HepG2 (cell line): Measurements from ENCODE around the gene SMLR1. TPM values are rescaled to one million over a fixed set of nuclear protein-coding genes. Genes with fewer than 3 reads are reported as not detected.

Source experiments
- CSRNP1 ChIP-seq: sonication (generic); formaldehyde crosslinking; IDR thresholded peaks from 2 replicates; pipeline ENCODE4 v1.8.1; 2023; ENCODE audit warnings: mild to moderate bottlenecking, missing genetic modification reagents
- HES4 ChIP-seq: sonication (generic); formaldehyde crosslinking; IDR thresholded peaks from 2 replicates; pipeline ENCODE4 v1.9.0; 2021; ENCODE audit warnings: mild to moderate bottlenecking, missing genetic modification reagents, borderline replicate concordance
- HOXD1 ChIP-seq: sonication (generic); formaldehyde crosslinking; IDR thresholded peaks from 2 replicates; pipeline ENCODE4 v1.5.0; 2020; ENCODE audit warnings: missing genetic modification reagents
- KDM2A ChIP-seq: sonication (generic); formaldehyde crosslinking; IDR thresholded peaks from 2 replicates; pipeline ENCODE4 v1.4.0; 2020; ENCODE audit warnings: low read depth, missing genetic modification reagents, borderline replicate concordance
- MTERF4 ChIP-seq: sonication (generic); formaldehyde crosslinking; IDR thresholded peaks from 2 replicates; pipeline ENCODE4 v1.8.0; 2023; ENCODE audit warnings: mild to moderate bottlenecking, missing genetic modification reagents
- NFRKB ChIP-seq: fragments of 450-650 bp; IDR thresholded peaks from 2 replicates; pipeline ENCODE4 v1.6.1; 2017
- SIN3A ChIP-seq: IDR thresholded peaks from 2 replicates; pipeline ENCODE4 v1.6.1; 2011; ENCODE audit warnings: low read depth, mild to moderate bottlenecking, control low read depth, low read length, borderline replicate concordance
- ZBTB33 ChIP-seq: sonication (generic); formaldehyde crosslinking; IDR thresholded peaks from 2 replicates; pipeline ENCODE4 v1.4.0; 2020; ENCODE audit warnings: missing genetic modification reagents
- ZNF20 ChIP-seq: sonication (generic); formaldehyde crosslinking; IDR thresholded peaks from 2 replicates; pipeline ENCODE4 v1.4.0; 2020; ENCODE audit warnings: mild to moderate bottlenecking, moderate library complexity, missing genetic modification reagents
- ZNF562 ChIP-seq: sonication (generic); formaldehyde crosslinking; IDR thresholded peaks from 2 replicates; pipeline ENCODE4 v1.8.0; 2022; ENCODE audit warnings: missing genetic modification reagents, borderline replicate concordance
- polyA plus RNA-seq, 8 experiments: library from polyadenylated mRNA; depleted of rRNA in 3 of 8; stranded (reverse) in 7 of 8; unstranded in 1 of 8; fragments of >200 nt; fragmentation: Illumina TruSeq in 4 of 8; extraction: Trizol in 4 of 8; gene quantifications; 2 replicates each; pipeline versions ENCODE4 v1.2.1 to v1.2.3, GENCODE V29; 2011 to 2016; ENCODE audit warnings: low read depth in 4 of 8, missing spikeins in 1 of 8, mixed read lengths in 1 of 8; ENCODE audit not compliant: insufficient read depth in 1 of 8
- total RNA-seq, 5 experiments: library from RNA; depleted of rRNA; stranded (reverse); fragments of >200 nt; fragmentation: Illumina TruSeq; extraction: Trizol; gene quantifications; 2 replicates each; pipeline ENCODE4 v1.2.3, GENCODE V29; 2016; ENCODE audit warnings: low read depth in 1 of 5
- TF ChIP-seq, protein P1 (sequence below): IDR thresholded peaks from 2 replicates; pipeline ENCODE4 v1.6.1; 2016; ENCODE audit warnings: low read depth
- TF ChIP-seq, protein P2 (sequence below): sonication (generic); formaldehyde crosslinking; IDR thresholded peaks from 2 replicates; pipeline ENCODE4 v1.4.0; 2020; ENCODE audit warnings: missing genetic modification reagents, borderline replicate concordance

SMLR1 gene
- total and polyA plus RNA-seq, 2 of the 13 experiments (the other 11 are each of a cell fraction or from before 2014, with no cell fraction given) = 41.8 to 104 TPM

DNA sequence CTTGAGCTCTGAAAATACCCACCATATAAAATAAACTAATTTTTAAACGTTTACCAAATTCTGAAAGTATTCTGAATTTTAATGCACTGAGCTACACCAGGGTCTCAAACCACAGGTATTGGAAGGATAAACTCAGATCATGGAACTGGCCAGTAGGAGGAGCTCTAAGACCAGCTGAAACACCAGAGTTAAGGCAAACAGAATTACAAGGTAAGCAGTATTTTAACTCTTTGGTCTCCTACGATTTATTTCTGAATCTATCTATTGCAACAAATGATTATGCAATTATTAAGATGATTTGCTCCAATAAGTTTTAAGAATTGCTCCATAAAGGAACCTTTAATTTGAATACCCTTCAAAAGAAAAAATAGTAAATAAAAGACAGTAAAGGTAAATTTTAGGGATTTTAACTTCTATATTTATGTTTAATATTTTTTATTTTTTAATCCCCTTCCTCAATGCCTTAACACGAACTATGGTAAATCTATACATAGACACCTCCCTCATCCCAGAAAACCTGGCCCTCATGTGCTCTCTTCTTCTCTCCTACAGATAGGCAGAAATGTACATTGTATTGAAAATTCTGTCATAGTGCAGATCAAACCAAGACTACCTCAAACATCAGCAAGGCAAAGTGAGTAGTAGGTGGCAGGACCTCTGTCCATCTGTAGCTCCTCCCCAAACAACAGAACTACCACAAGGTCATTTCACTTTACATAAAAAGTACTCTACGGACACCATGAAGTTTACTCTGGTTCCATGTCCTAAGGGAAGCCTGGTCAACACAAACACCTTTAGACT, 58.4 kb downstream of the SMLR1 start (continued):
- TF ChIP-seq SIN3A (no peak), KDM2A (CRISPR knock-in tag) (no peak), ZNF562 (CRISPR knock-in tag) (no peak), CSRNP1 (CRISPR knock-in tag) (no peak), HES4 (CRISPR knock-in tag) (no peak), NFRKB (no peak), ZNF20 (CRISPR knock-in tag) (no peak), ZBTB33 (CRISPR knock-in tag) (no peak), MTERF4 (CRISPR knock-in tag) (no peak), HOXD1 (CRISPR knock-in tag) (no peak)
- TF ChIP-seq, protein P1, sequence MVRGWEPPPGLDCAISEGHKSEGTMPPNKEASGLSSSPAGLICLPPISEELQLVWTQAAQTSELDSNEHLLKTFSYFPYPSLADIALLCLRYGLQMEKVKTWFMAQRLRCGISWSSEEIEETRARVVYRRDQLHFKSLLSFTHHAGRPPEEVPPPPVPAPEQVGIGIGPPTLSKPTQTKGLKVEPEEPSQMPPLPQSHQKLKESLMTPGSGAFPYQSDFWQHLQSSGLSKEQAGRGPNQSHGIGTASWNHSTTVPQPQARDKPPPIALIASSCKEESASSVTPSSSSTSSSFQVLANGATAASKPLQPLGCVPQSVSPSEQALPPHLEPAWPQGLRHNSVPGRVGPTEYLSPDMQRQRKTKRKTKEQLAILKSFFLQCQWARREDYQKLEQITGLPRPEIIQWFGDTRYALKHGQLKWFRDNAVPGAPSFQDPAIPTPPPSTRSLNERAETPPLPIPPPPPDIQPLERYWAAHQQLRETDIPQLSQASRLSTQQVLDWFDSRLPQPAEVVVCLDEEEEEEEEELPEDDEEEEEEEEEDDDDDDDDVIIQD = no peak
- TF ChIP-seq, protein P2, sequence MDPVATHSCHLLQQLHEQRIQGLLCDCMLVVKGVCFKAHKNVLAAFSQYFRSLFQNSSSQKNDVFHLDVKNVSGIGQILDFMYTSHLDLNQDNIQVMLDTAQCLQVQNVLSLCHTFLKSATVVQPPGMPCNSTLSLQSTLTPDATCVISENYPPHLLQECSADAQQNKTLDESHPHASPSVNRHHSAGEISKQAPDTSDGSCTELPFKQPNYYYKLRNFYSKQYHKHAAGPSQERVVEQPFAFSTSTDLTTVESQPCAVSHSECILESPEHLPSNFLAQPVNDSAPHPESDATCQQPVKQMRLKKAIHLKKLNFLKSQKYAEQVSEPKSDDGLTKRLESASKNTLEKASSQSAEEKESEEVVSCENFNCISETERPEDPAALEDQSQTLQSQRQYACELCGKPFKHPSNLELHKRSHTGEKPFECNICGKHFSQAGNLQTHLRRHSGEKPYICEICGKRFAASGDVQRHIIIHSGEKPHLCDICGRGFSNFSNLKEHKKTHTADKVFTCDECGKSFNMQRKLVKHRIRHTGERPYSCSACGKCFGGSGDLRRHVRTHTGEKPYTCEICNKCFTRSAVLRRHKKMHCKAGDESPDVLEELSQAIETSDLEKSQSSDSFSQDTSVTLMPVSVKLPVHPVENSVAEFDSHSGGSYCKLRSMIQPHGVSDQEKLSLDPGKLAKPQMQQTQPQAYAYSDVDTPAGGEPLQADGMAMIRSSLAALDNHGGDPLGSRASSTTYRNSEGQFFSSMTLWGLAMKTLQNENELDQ = no peak
